ENCODE data around the gene MCUB. TPM values are rescaled to one million over a fixed set of nuclear protein-coding genes. Genes with fewer than 3 reads are reported as not detected.

The MCUB gene
- total and polyA plus RNA-seq, 3 donors from 2014 or later, result 7.7 to 23.4 (median 20.1) TPM

GRCh38 chr4:109682875-109683274, 122.8 kb downstream of the MCUB start:
- intact Hi-C loops (cut with DNase I; ENCODE audit: low total_unique reads), result no loop called here
- H3K4me3 ChIP-seq, result no peak overlapping the region
- 90 to 94% methylated on average over 2 of the region's 2 CpGs for WGBS, 2 donors

GRCh38 chr4:109683621-109684253, 123.7 kb downstream of the MCUB start:
- no peaks in the 10 kb centered on the region for H3K9me3 ChIP-seq
- intact Hi-C loops (cut with DNase I; ENCODE audit: low total_unique reads), result no loop called here
- WGBS, 2 donors, result 96 to 97% methylated on average over 6 of the region's 6 CpGs
- no peak overlapping the region for H3K27ac ChIP-seq
- H3K4me3 ChIP-seq, result no peak overlapping the region
- no peaks in the 10 kb centered on the region for H3K4me1 ChIP-seq
- H3K36me3 ChIP-seq (ENCODE audit: low read depth, missing control alignments), result no peaks in the 10 kb centered on the region
- no peak for DNase-seq
- TF ChIP-seq POLR2A (IDR thresholded peaks at IDR 0.05) (no peak), CTCF (IDR thresholded peaks at IDR 0.05) (no peak)
- no peaks in the 10 kb centered on the region for H3K27me3 ChIP-seq

More at GRCh38 chr4:109682875-109683274, 122.8 kb downstream of the MCUB start:
- no peaks in the 10 kb centered on the region for H3K27me3 ChIP-seq
- no peak overlapping the region for H3K27ac ChIP-seq
- H3K36me3 ChIP-seq (ENCODE audit: low read depth, missing control alignments), result no peaks in the 10 kb centered on the region
- TF ChIP-seq CTCF (IDR thresholded peaks at IDR 0.05) (no peak), POLR2A (IDR thresholded peaks at IDR 0.05) (no peak)
- no peaks in the 10 kb centered on the region for H3K9me3 ChIP-seq
- DNase-seq, result no peak
- H3K4me1 ChIP-seq, result no peaks in the 10 kb centered on the region

- DNase-seq, result no peak
- Histone ChIP-seq H3K36me3 (ENCODE audit: low read depth, missing control alignments) (no peaks in the 10 kb centered on the region), H3K27me3 (no peaks in the 10 kb centered on the region), H3K9me3 (no peaks in the 10 kb centered on the region), H3K4me1 (no peaks in the 10 kb centered on the region), H3K27ac (no peak overlapping the region), H3K4me3 (no peak overlapping the region)
- TF ChIP-seq POLR2A (IDR thresholded peaks at IDR 0.05) (no peak), CTCF (IDR thresholded peaks at IDR 0.05) (no peak)
- intact Hi-C loops (cut with DNase I; ENCODE audit: low total_unique reads), result no loop called here
Measured at GRCh38 chr4:109684727-109685126, 124.7 kb downstream of the MCUB start.

- Histone ChIP-seq H3K4me3 (no peak overlapping the region), H3K36me3 (ENCODE audit: low read depth, missing control alignments) (no peaks in the 10 kb centered on the region), H3K27me3 (no peaks in the 10 kb centered on the region), H3K4me1 (no peaks in the 10 kb centered on the region), H3K27ac (no peak overlapping the region), H3K9me3 (no peaks in the 10 kb centered on the region)
- 76 to 86% methylated on average over 6 of the region's 6 CpGs for WGBS, 2 donors
- DNase-seq, result no peak
- TF ChIP-seq CTCF (IDR thresholded peaks at IDR 0.05) (no peak), POLR2A (IDR thresholded peaks at IDR 0.05) (no peak)
- intact Hi-C loops (cut with DNase I; ENCODE audit: low total_unique reads), result loop anchor here (10.0 kb wide), 1 partner anchor 124 kb away; the partner anchor contains the start of gene GAR1
Measured at GRCh38 chr4:109690690-109691410, 130.8 kb downstream of the MCUB start.

Data from testis (tissue), 3 donors.